Measurements from ENCODE around the gene TMEM135.
"Not testable (repeated sequence)": the region's sequence is repeated elsewhere in the genome, so short reads cannot be mapped to it uniquely, and the experiment has no call there.

Gene TMEM135

GRCh38 chr11:87122852-87123251, 85.1 kb downstream of the TMEM135 start:
- Histone ChIP-seq H3K9ac (ENCODE audit: low read depth, low read length) (no peak overlapping the region), H3K9me3 (ENCODE audit: control insufficient read depth, insufficient read depth, low read length) (no peaks in the 10 kb centered on the region), H3K36me3 (ENCODE audit: insufficient read depth, low read length) (no peaks in the 10 kb centered on the region), H3K4me1 (ENCODE audit: insufficient read depth, low read length) (no peaks in the 10 kb centered on the region)

GRCh38 chr11:87125257-87125656, 87.5 kb downstream of the TMEM135 start:
- Histone ChIP-seq H3K36me3 (ENCODE audit: insufficient read depth, low read length) (no peaks in the 10 kb centered on the region), H3K9me3 (ENCODE audit: control insufficient read depth, insufficient read depth, low read length) (no peaks in the 10 kb centered on the region), H3K9ac (ENCODE audit: low read depth, low read length) (no peak overlapping the region), H3K4me1 (ENCODE audit: insufficient read depth, low read length) (no peaks in the 10 kb centered on the region)

GRCh38 chr11:87127101-87127500, 89.4 kb downstream of the TMEM135 start:
- H3K9ac ChIP-seq (ENCODE audit: low read depth, low read length): no peak overlapping the region
- no peaks in the 10 kb centered on the region for H3K9me3 ChIP-seq (ENCODE audit: control insufficient read depth, insufficient read depth, low read length)
- no peaks in the 10 kb centered on the region for H3K4me1 ChIP-seq (ENCODE audit: insufficient read depth, low read length)
- no peaks in the 10 kb centered on the region for H3K36me3 ChIP-seq (ENCODE audit: insufficient read depth, low read length)

- Histone ChIP-seq H3K4me1 (ENCODE audit: insufficient read depth, low read length) (no peaks in the 10 kb centered on the region), H3K9ac (ENCODE audit: low read depth, low read length) (no peak overlapping the region), H3K36me3 (ENCODE audit: insufficient read depth, low read length) (no peaks in the 10 kb centered on the region), H3K9me3 (ENCODE audit: control insufficient read depth, insufficient read depth, low read length) (no peaks in the 10 kb centered on the region)
These were observed 90.6 kb downstream of the TMEM135 start for GRCh38 chr11:87128372-87128771.

- H3K9me3 ChIP-seq (ENCODE audit: control insufficient read depth, insufficient read depth, low read length): 0 out of 2 replicates have a peak, but pooled peaks cover 2% of the 10 kb centered on the region
- no peaks in the 10 kb centered on the region for H3K4me1 ChIP-seq (ENCODE audit: insufficient read depth, low read length)
- no peaks in the 10 kb centered on the region for H3K36me3 ChIP-seq (ENCODE audit: insufficient read depth, low read length)
- no peak overlapping the region for H3K9ac ChIP-seq (ENCODE audit: low read depth, low read length)
These were observed 96.9 kb downstream of the TMEM135 start for GRCh38 chr11:87134524-87135106.

- Histone ChIP-seq H3K36me3 (ENCODE audit: insufficient read depth, low read length) (no peaks in the 10 kb centered on the region), H3K4me1 (ENCODE audit: insufficient read depth, low read length) (no peaks in the 10 kb centered on the region), H3K9me3 (ENCODE audit: control insufficient read depth, insufficient read depth, low read length) (0 out of 2 replicates have a peak, but pooled peaks cover 2% of the 10 kb centered on the region), H3K9ac (ENCODE audit: low read depth, low read length) (no peak overlapping the region)
These were observed 98.5 kb downstream of the TMEM135 start for GRCh38 chr11:87136236-87136635.

- Histone ChIP-seq H3K36me3 (ENCODE audit: insufficient read depth, low read length) (no peaks in the 10 kb centered on the region), H3K9ac (ENCODE audit: low read depth, low read length) (no peak overlapping the region), H3K9me3 (ENCODE audit: control insufficient read depth, insufficient read depth, low read length) (0 out of 2 replicates have a peak, but pooled peaks cover 2% of the 10 kb centered on the region), H3K4me1 (ENCODE audit: insufficient read depth, low read length) (no peaks in the 10 kb centered on the region)
These were observed 100.0 kb downstream of the TMEM135 start for GRCh38 chr11:87137711-87138110.

- Histone ChIP-seq H3K9ac (ENCODE audit: low read depth, low read length) (no peak overlapping the region), H3K36me3 (ENCODE audit: insufficient read depth, low read length) (no peaks in the 10 kb centered on the region), H3K4me1 (ENCODE audit: insufficient read depth, low read length) (no peaks in the 10 kb centered on the region), H3K9me3 (ENCODE audit: control insufficient read depth, insufficient read depth, low read length) (0 out of 2 replicates have a peak, but pooled peaks cover 2% of the 10 kb centered on the region)
These were observed 101.7 kb downstream of the TMEM135 start for GRCh38 chr11:87139475-87139874.

- no peaks in the 10 kb centered on the region for H3K36me3 ChIP-seq (ENCODE audit: insufficient read depth, low read length)
- H3K4me1 ChIP-seq (ENCODE audit: insufficient read depth, low read length): no peaks in the 10 kb centered on the region
- H3K9me3 ChIP-seq (ENCODE audit: control insufficient read depth, insufficient read depth, low read length): 0 out of 2 replicates have a peak, but pooled peaks cover 2% of the 10 kb centered on the region
- no peak overlapping the region for H3K9ac ChIP-seq (ENCODE audit: low read depth, low read length)
These were observed 103.6 kb downstream of the TMEM135 start for GRCh38 chr11:87141322-87141721.

GRCh38 chr11:87141980-87142514, 104.3 kb downstream of the TMEM135 start:
- Histone ChIP-seq H3K36me3 (ENCODE audit: insufficient read depth, low read length) (no peaks in the 10 kb centered on the region), H3K4me1 (ENCODE audit: insufficient read depth, low read length) (no peaks in the 10 kb centered on the region), H3K9ac (ENCODE audit: low read depth, low read length) (no peak overlapping the region), H3K9me3 (ENCODE audit: control insufficient read depth, insufficient read depth, low read length) (0 out of 2 replicates have a peak, but pooled peaks cover 2% of the 10 kb centered on the region)

GRCh38 chr11:87142594-87142993, 104.9 kb downstream of the TMEM135 start:
- Histone ChIP-seq H3K36me3 (ENCODE audit: insufficient read depth, low read length) (no peaks in the 10 kb centered on the region), H3K9me3 (ENCODE audit: control insufficient read depth, insufficient read depth, low read length) (0 out of 2 replicates have a peak, but pooled peaks cover 2% of the 10 kb centered on the region), H3K4me1 (ENCODE audit: insufficient read depth, low read length) (no peaks in the 10 kb centered on the region), H3K9ac (ENCODE audit: low read depth, low read length) (no peak overlapping the region)

- Histone ChIP-seq H3K4me1 (ENCODE audit: insufficient read depth, low read length) (no peaks in the 10 kb centered on the region), H3K36me3 (ENCODE audit: insufficient read depth, low read length) (no peaks in the 10 kb centered on the region), H3K9ac (ENCODE audit: low read depth, low read length) (no peak overlapping the region), H3K9me3 (ENCODE audit: control insufficient read depth, insufficient read depth, low read length) (0 out of 2 replicates have a peak, but pooled peaks cover 2% of the 10 kb centered on the region)
These were observed 105.9 kb downstream of the TMEM135 start for GRCh38 chr11:87143641-87144040.

- 0 out of 2 replicates have a peak, but pooled peaks cover 2% of the 10 kb centered on the region for H3K9me3 ChIP-seq (ENCODE audit: control insufficient read depth, insufficient read depth, low read length)
- peaks cover 4% of the 10 kb centered on the region; the same call in 1 of the 2 replicates for H3K4me1 ChIP-seq (ENCODE audit: insufficient read depth, low read length)
- H3K9ac ChIP-seq (ENCODE audit: low read depth, low read length): no peak overlapping the region
- no peaks in the 10 kb centered on the region for H3K36me3 ChIP-seq (ENCODE audit: insufficient read depth, low read length)
These were observed 106.5 kb downstream of the TMEM135 start for GRCh38 chr11:87144252-87144651.

GRCh38 chr11:87148749-87149148, 111.0 kb downstream of the TMEM135 start:
- Histone ChIP-seq H3K9ac (ENCODE audit: low read depth, low read length) (no peak overlapping the region), H3K9me3 (ENCODE audit: control insufficient read depth, insufficient read depth, low read length) (no peaks in the 10 kb centered on the region), H3K4me1 (ENCODE audit: insufficient read depth, low read length) (peaks cover 5% of the 10 kb centered on the region; the same call in 1 of the 2 replicates), H3K36me3 (ENCODE audit: insufficient read depth, low read length) (no peaks in the 10 kb centered on the region)

GRCh38 chr11:87149782-87150181, 112.0 kb downstream of the TMEM135 start:
- H3K9ac ChIP-seq (ENCODE audit: low read depth, low read length); H3K4me1 ChIP-seq (ENCODE audit: insufficient read depth, low read length); H3K36me3 ChIP-seq (ENCODE audit: insufficient read depth, low read length); H3K9me3 ChIP-seq (ENCODE audit: control insufficient read depth, insufficient read depth, low read length): not testable (repeated sequence)
